ENCODE measurements around the gene PTPRT.

DNA sequence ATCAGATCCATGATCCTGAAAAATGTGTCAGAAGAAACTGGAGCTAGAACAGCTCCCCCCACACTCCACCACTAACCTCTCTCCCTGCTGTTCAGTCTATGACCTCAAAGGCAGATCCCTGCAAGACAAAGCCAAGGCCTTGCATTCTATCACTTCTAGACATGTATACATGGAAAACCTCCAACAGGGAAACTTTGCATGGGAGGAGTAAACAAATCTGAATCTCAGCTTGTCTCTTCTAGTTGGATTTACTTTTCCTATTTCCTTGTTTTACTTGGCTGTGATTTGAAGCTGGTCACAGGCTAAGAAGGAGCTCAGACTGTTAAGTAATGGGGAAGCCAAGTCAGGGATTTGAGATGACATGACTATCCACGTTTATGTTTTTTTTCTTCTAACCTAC, 1114.8 kb downstream of the PTPRT start:
- TF ChIP-seq, protein P1, sequence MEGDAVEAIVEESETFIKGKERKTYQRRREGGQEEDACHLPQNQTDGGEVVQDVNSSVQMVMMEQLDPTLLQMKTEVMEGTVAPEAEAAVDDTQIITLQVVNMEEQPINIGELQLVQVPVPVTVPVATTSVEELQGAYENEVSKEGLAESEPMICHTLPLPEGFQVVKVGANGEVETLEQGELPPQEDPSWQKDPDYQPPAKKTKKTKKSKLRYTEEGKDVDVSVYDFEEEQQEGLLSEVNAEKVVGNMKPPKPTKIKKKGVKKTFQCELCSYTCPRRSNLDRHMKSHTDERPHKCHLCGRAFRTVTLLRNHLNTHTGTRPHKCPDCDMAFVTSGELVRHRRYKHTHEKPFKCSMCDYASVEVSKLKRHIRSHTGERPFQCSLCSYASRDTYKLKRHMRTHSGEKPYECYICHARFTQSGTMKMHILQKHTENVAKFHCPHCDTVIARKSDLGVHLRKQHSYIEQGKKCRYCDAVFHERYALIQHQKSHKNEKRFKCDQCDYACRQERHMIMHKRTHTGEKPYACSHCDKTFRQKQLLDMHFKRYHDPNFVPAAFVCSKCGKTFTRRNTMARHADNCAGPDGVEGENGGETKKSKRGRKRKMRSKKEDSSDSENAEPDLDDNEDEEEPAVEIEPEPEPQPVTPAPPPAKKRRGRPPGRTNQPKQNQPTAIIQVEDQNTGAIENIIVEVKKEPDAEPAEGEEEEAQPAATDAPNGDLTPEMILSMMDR (IDR thresholded peaks at IDR 0.05), result no peak
- TF ChIP-seq POLR2A (IDR thresholded peaks at IDR 0.05), result no peak

Measured in uterus (tissue), 2 donors.